ENCODE data around the gene HAT1.
A peak's percentile ranks its signal among the peaks of the same experiment; 100 is the strongest.

GRCh38 chr2:171878481-171878993, 43.7 kb upstream of the HAT1 start:
- TF ChIP-seq POLR2AphosphoS5 (IDR thresholded peaks at IDR 0.05) (peak; percentile 16 to 43), CTCF (IDR thresholded peaks at IDR 0.05) (no peak), POLR2A (IDR thresholded peaks at IDR 0.05; ENCODE audit: low read depth) (no peak)
